Left lung (tissue), 10 donors: ENCODE data around the gene TMPRSS11B. TPM values are rescaled to one million over a fixed set of nuclear protein-coding genes. Genes with fewer than 3 reads are reported as not detected.

Experiments
- ATAC-seq: fragments of 200-7000 bp; cut with Tn5 transposase; one replicate; pipeline ENCODE4 v1.9.1; 2020; ENCODE audit warnings: moderate library complexity
- DNase-seq, 4 donors: peaks; one replicate each; pipeline ENCODE4 v3.0.0-alpha.2; 2013 to 2020
- H3K27ac ChIP-seq, 2 donors: fragments of 200-600 bp; sonication (generic) in 1 of 2; one replicate each; pipeline versions ENCODE4 v1.5.0 to v1.8.0; 2020 to 2021
- H3K27me3 ChIP-seq, 2 donors: fragments of 200-600 bp; sonication (generic) in 1 of 2; one replicate each; pipeline versions ENCODE4 v1.5.0 to v1.8.0; 2020 to 2021
- H3K36me3 ChIP-seq, 2 donors: fragments of 200-600 bp; sonication (generic) in 1 of 2; one replicate each; pipeline versions ENCODE4 v1.5.0 to v1.8.0; 2020 to 2021
- H3K4me1 ChIP-seq, 2 donors: fragments of 200-600 bp; one replicate each; pipeline ENCODE4 v1.8.0; 2021
- H3K4me3 ChIP-seq, 2 donors: fragments of 200-600 bp; sonication (generic) in 1 of 2; one replicate each; pipeline versions ENCODE4 v1.5.0 to v1.8.0; 2020 to 2021; ENCODE audit warnings: mild to moderate bottlenecking in 1 of 2
- H3K9me3 ChIP-seq, 2 donors: fragments of 200-600 bp; sonication (generic) in 1 of 2; one replicate each; pipeline versions ENCODE4 v1.5.0 to v1.8.0; 2020 to 2021
- CTCF ChIP-seq, 2 donors: fragments of 200-600 bp; sonication (generic) in 1 of 2; IDR thresholded peaks; one replicate each; pipeline versions ENCODE4 v1.5.0 to v1.8.0; 2021; ENCODE audit warnings: antibody characterized with exemption in 2 of 2
- intact Hi-C, 2 donors: fragments of 100-400 bp; cut with DNase I; formaldehyde crosslinking; loops; one replicate each; pipeline versions ENCODE4 v1.11.2 to v1.14.2; 2022
- polyA plus RNA-seq, 6 donors: library from polyadenylated mRNA; unstranded; fragments of 120-200 nt; gene quantifications; one replicate each; pipeline ENCODE4 v1.2.1, GENCODE V29; 2013; ENCODE audit not compliant: insufficient read length in 6 of 6
- total RNA-seq, 2 donors: library from RNA; stranded (reverse); fragmentation: NEBNext Ultra II Directional; extraction: Animal tissue kit (Norgen Biotek cat#: 25700); gene quantifications; one replicate each; pipeline ENCODE4 v1.2.1, GENCODE V29; 2021
- donor health status: DM: no; HTN: yes; CAD: no.
- donor health status: DM: no; HTN: no; CAD: no.

The TMPRSS11B gene
- total and polyA plus RNA-seq, 8 donors: 0.06 to 0.24 (median 0.11) TPM; not detected in 3

DNA sequence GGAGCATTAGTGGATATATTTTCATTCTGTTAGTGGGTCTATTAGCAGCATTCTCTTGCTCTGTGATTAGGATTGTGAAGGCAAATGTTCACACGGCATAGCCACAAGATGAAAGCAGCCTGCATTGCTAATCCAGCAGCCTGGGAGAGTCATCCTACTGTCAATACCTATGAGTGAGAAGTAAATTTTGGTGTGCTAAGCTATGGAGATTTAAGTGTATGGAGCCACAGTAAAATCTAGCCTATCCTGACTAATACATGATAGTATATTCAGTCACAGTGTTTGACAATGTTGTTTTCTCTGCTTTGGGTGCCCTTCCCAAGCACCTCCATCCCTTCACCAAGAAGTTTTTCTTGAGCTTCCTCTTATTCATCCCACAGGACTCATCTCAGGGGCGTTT is 68.6 kb downstream of the TMPRSS11B start:
- Histone ChIP-seq H3K4me1 (no peaks in the 10 kb centered on the region), H3K27me3 (no peaks in the 10 kb centered on the region), H3K36me3 (no peaks in the 10 kb centered on the region), H3K4me3 (no peak overlapping the region), H3K27ac (no peak overlapping the region), H3K9me3 (no peaks in the 10 kb centered on the region)
- TF ChIP-seq CTCF (IDR thresholded peaks at IDR 0.05): no peak
- DNase-seq (no peak), ATAC-seq (no peak)
- intact Hi-C loops: no loop called here

Other genes with a start within 250 kb of the TMPRSS11B start
- gene TMPRSS11F, start 115.8 kb downstream of the TMPRSS11B start, total RNA-seq: not detected
- under 1 TPM in 3 of 6 donors, not detected in 3; 0.07 to 0.18 (median 0.10) TPM for gene TMPRSS11F, start 115.8 kb downstream of the TMPRSS11B start, polyA plus RNA-seq
- gene YTHDC1, start 104.4 kb upstream of the TMPRSS11B start, total RNA-seq: 10 to 100 TPM; 55.0 to 56.1 TPM
- gene YTHDC1, start 104.4 kb upstream of the TMPRSS11B start, polyA plus RNA-seq: 100 to 1,000 TPM; 169 to 228 (median 191) TPM
- not detected for gene TMPRSS11E, start 201.8 kb upstream of the TMPRSS11B start, total RNA-seq
- under 1 TPM; 0.15 to 0.55 (median 0.19) TPM for gene TMPRSS11E, start 201.8 kb upstream of the TMPRSS11B start, polyA plus RNA-seq